Amniotic stem cell (primary cell): ENCODE results near the gene ITPK1.

Source experiments
- DNase-seq: peaks from one replicate; lab custom pipeline; 2025; lab: John Stamatoyannopoulos, UW

ITPK1 gene

DNA sequence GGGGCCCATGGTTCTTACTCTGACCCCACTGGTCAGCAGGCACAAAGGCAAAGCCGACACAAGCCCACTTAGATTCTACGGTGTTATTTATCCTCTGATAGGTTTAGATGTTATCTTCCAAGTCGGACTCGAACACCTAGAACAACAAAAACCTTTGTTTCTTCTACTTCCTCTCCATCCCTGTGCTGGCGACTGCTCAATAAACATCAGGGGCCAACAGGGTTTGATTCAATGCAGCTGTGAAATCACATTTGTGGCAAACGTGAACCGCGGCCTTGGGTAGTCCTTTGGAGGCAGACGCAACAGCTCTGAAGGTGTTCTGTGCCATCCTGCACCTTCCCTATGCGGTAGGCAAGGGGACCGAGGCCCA is 105.6 kb downstream of the ITPK1 start:
- DNase-seq = no peak

- no peak for DNase-seq
Observed at GRCh38 chr14:93009471-93010129, 106.1 kb downstream of the ITPK1 start.

GRCh38 chr14:93008381-93008780 is 107.3 kb downstream of the ITPK1 start:
- no peak for DNase-seq

DNA sequence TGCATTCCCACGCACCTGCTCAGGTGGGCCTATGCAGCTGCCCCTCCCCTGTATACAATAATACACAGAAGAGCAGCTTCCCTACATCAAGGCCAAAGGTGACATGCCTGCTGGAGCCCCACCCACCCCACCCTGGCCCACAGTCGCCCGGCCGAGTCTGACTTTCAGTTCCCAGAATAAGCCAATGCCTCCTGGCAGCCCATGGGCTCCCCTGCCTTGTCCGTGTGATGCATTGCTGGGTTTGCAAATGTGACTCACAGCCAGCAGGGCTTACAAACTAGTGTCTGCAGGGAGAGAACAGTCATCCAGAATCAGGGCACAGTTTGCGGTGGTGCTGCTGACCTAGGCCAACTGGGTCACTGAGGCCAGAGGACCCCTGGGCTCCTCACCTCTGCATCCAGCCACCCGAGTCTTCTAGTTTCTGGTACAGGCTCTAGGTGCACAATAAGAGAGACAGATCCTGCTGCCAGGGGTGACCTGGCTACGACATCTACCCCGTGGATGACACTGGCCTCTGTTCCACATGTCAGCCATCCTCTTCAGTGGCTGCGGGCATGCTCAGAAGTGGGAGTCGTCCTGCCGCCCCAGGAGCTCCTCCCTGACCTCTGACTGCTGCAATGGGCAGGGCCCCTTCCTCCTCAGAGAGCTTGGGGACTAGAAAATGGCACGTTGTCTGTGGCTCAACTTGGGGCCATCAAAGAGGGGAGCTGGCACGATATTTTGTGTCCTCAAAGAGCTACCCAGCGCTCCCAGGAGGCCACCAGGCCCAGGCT is 108.3 kb downstream of the ITPK1 start:
- DNase-seq = peak; percentile 26

GRCh38 chr14:93006567-93007051 is 109.1 kb downstream of the ITPK1 start:
- DNase-seq = no peak

GRCh38 chr14:93005838-93006237 is 109.9 kb downstream of the ITPK1 start:
- no peak for DNase-seq

DNA sequence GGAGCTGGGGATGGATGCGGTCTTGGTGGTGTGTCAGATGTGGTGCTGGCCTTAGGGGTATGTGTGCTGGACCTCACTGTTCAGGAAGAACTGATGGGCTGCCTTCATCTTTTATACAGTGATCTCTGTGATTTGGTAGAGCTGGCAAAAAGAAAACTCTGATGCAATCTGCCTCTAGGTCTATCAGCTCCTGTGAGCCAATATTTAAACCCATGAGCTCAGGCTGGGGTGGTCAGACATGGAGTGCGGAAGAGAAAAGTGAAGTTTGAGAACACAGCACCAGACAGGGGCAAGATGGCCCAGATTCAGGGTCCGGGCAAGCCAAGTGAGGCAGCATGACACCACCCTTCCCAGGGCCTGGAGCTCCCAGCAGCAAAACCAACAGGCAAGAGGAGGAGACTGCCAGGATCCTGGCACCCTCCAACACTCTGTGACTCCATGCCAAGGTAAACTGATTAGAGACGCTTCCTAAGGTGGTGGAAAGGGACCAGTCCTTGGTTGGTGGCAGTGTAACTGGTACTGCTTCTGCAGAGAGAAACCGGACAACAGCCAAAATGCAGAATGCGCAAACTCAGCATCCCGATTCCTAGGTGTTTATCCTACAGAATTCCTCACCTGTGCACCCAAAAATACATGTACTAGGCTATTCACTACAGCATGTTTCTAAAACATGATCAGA is 110.5 kb downstream of the ITPK1 start:
- DNase-seq = no peak

GRCh38 chr14:93004699-93005082 is 111.0 kb downstream of the ITPK1 start:
- DNase-seq = no peak

DNA sequence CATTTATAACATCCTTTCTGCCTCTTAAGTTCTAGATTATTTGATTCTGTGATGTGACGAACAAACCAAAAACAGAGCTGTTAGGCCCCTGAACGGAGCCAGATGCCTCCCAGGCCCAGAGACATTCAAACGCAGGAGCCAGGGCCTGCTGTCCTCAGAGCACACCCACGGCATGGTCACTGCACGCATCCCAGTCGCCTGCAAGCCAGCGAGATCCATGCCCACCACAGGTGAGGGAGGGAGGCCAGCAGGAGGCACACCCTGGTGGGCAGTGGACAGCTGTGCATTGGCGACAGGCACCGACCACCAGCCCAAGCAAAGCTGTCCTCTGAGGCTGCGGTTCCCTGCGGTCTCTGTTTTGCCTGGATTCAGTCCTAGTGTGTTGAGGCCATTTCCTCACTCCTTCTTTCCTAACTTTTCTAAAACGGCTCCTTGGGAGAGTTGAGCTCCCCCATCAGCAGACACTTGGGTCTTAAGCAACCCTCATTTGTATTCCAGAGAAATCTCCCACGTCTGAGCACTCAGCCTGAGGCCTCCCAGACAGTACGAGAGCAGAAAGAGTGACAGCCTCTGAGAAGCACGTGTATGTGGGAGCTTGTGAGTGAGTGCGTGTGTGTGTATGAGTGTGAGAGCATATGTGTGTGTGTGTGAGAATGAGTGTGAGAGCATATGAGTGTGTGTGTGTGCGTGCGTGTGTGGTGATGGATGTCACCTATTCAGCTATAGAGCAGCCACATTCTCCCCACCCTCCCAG is 111.6 kb downstream of the ITPK1 start:
- no peak for DNase-seq

DNA sequence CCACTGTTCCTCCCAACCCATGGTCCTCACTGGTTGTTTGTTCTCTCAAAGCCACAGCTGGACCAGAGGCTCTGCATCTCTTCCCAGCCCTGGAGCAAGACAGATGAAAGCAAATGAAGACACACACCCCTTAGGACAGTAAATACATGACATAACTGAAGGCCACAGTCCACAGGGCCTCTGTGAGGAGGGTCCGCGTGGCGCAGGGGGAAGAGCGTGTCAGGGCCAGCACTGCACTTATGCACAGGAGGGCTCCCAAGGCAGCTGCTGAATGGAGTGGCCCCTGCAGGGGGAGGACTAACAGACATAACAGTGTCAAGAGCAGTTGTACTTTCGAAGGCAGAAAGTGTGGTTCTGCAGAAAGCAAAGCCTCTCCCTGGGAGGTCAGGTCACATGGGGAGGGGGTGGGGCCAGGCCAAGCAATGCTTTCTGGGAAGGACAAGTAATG is 112.8 kb downstream of the ITPK1 start:
- DNase-seq = no peak

DNA sequence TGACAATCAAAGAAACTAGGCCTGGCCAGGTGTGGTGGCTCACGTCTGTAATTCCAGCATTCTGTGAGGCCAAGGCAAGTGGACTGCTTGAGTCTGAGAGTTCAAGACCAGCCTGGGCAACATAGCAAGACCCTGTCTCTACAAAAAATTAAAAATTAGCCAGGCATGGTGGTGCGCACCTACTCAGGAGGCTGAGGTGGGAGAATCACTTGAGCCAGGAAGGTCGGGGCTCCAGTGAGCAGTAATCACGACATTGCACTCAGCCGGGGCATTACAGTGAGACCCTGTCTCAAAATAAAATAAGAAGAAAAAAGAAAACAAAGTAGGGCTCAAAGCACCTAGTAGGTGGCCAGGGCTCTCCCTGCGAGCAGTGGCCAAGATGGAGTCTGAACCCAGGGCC is 113.7 kb downstream of the ITPK1 start:
- no peak for DNase-seq

- no peak for DNase-seq
Observed at GRCh38 chr14:92998946-92999345, 116.8 kb downstream of the ITPK1 start.

DNA sequence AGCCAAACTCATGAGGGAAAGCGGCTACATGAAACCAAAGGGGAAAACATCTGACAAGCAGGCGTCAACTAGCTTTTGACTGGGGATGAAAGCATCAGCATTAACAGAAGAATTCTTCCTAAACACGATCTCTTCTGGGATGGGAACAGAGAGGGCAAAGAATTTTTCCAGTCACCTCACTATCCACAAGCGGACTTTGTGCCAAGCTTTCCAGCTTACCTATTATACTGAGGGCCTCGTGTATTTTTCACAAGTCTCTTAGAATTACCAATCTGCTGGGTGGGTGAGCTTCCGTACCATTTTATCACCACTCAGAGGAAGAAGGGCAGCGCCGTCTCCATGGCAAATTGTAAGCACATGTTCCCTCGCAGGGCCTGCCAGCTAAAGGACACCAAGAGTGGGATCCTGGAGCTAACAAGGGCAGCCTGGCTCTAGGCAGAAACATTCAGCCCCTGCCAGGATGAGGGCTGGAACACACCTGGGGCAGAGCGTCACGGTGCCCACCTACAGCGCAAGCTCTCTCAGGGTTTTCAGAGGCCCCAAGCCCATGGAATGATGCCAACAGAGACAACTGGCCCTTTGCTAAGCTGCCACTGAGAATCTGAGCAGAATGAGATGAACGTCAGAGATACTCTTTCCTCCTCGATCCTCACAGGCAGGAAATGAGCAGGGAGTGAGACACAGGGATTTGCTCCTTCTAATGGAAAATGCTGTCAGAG is 118.2 kb downstream of the ITPK1 start:
- DNase-seq = no peak

GRCh38 chr14:92995620-92996019 is 120.1 kb downstream of the ITPK1 start:
- no peak for DNase-seq

GRCh38 chr14:92994942-92995341 is 120.8 kb downstream of the ITPK1 start:
- DNase-seq = no peak

DNA sequence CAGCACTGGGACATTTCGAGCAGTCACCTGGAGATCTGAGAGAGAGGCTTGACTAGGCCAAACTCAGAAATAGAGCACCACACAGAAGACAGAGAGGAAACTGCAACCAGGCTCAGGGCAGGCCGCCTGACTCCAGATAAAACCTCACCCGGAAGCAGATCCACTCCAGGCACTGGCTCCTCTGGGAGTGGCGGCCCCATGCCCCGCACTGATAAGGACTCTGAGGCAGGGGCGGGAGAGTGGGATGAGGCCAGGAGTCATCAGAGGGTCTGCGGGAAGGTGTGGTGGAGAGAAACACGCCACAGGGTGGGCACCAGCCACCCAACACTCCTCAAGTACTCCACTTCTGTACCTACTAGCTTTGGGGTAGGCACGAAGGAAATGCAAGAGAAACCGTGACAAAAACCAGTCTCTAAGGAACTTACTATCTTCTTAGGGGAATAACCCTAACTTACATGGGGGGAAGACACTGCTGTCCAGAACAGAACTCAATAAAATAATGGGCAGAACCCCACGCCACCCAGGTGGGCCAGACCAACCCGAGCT is 121.5 kb downstream of the ITPK1 start:
- no peak for DNase-seq

- DNase-seq = no peak
Observed at GRCh38 chr14:92993302-92993701, 122.4 kb downstream of the ITPK1 start.

DNA sequence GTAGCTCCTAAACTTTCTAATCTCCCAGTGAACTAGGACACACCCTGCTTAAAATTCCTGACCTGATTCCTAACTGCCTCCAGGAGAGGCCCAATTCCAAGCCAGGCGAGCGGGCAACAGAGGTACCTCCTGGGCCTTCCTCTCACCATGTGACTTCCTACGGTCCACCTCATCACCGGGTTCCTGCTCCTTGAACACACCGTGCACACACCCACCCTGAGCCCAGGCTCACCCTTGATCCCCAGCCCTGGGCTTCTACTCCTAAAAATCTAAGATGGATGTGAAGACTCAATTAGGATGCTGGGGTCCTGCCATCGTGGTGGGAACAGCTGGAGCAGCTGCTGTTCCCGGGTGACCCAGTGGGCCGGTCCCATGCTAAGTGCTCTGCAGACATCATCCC is 124.2 kb downstream of the ITPK1 start:
- DNase-seq = no peak

DNA sequence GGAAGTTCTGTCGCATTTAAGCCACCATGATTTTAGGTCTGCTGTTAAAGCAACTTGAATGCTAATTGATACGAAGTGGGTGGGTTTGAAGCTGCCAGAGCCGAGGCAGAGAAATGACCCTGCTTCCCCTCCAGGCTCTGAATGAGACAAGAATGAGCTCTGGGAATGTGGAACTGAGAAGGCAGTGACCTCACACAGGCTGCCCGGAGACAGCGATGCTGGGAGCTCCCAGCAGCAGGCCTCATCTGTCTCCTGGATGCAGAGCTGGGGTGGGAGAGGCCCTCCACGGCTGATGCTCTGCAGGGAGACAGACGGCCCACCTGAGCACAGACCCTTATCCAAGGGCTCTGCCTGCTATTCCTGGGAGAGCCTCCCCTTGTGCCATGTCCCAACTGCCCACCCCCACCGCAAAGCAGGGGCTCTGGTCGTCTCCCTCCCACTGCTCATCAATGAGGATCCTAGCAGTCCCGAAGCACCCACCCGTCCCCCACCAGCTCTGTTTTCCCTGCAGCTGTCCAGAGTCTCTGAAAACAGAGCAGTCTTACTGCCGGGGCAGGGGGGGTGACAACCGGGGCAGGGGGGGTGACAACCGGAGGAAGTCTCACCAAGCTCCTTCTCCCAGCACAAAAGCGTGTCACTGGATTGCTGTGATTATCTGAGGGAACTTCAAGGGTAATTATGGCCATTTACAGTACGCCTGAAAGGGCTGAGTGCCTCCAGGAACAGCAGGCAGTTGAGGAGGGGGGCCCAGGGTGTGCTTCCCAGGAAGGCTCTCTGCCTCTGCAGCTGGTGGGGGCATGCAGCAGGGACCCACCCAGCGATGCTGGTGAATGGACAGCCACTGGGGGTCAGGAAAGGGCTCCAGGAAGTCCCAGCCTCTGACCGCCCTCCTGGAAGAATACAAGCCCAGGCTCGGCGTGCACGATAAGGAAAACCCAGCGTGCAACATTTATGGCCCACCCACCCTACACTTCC is 125.0 kb downstream of the ITPK1 start:
- DNase-seq = no peak
